IgD-negative memory B cell (primary cell): ENCODE measurements around the gene C3orf22. TPM values are rescaled to one million over a fixed set of nuclear protein-coding genes. Genes with fewer than 3 reads are reported as not detected.
A peak's percentile ranks its signal among the peaks of the same experiment; 100 is the strongest.

ENCODE experiments used
- H3K27ac Mint-ChIP-seq, 3 donors: one replicate each; pipeline ENCODE4 v1.8.0; 2020 to 2022; ENCODE audit warnings: mild to moderate bottlenecking in 3 of 3, mixed read lengths in 3 of 3, moderate library complexity in 1 of 3
- H3K27me3 Mint-ChIP-seq: one replicate; pipeline ENCODE4 v1.8.0; 2021; ENCODE audit warnings: mixed read lengths
- H3K36me3 Mint-ChIP-seq: one replicate; pipeline ENCODE4 v1.8.0; 2020; ENCODE audit warnings: mild to moderate bottlenecking, mixed read lengths
- H3K4me1 Mint-ChIP-seq, 3 donors: one replicate each; pipeline ENCODE4 v1.8.0; 2020 to 2022; ENCODE audit warnings: mixed read lengths in 3 of 3, mild to moderate bottlenecking in 1 of 3
- H3K4me3 Mint-ChIP-seq, 4 donors: one replicate each; pipeline ENCODE4 v1.8.0; 2020 to 2022; ENCODE audit warnings: mild to moderate bottlenecking in 4 of 4, mixed read lengths in 4 of 4, moderate library complexity in 3 of 4
- H3K9me3 Mint-ChIP-seq, 3 donors: one replicate each; pipeline ENCODE4 v1.8.0; 2020 to 2021; ENCODE audit warnings: mixed read lengths in 3 of 3, mild to moderate bottlenecking in 1 of 3
- polyA plus RNA-seq: library from polyadenylated mRNA; unstranded; fragments of 300-500 nt; fragmentation: Illumina TruSeq; gene quantifications from one replicate; pipeline ENCODE4 v1.2.3, GENCODE V29; 2021

The C3orf22 gene
- polyA plus RNA-seq, 1 donor from 2014 or later: not detected

DNA sequence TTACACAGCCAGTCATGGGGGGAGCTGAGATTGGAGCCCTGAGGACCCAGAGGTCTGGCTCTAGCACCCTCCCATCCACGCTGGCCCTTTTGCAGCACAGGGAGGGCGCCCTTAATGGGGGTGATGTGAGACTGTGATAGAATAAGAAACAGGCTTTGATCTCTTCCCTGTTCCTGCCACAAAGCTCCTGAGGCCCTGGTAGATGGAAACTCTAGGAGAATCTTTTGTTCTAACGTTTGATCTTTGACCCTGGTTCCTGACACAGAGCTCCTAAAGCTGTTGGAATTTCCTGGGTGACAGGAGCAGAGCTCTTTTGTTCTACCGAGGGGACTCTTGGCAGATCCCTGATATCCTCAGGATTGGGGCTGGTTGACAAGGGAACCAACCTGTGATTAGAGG lies 40.0 kb downstream of the C3orf22 start:
- no peak overlapping the region for H3K4me3 Mint-ChIP-seq
- H3K4me1 Mint-ChIP-seq: no peaks in the 10 kb centered on the region
- no peak overlapping the region for H3K27ac Mint-ChIP-seq
- no peaks in the 10 kb centered on the region for H3K9me3 Mint-ChIP-seq
- peaks cover 6% of the 10 kb centered on the region for H3K27me3 Mint-ChIP-seq
- no peaks in the 10 kb centered on the region for H3K36me3 Mint-ChIP-seq

DNA sequence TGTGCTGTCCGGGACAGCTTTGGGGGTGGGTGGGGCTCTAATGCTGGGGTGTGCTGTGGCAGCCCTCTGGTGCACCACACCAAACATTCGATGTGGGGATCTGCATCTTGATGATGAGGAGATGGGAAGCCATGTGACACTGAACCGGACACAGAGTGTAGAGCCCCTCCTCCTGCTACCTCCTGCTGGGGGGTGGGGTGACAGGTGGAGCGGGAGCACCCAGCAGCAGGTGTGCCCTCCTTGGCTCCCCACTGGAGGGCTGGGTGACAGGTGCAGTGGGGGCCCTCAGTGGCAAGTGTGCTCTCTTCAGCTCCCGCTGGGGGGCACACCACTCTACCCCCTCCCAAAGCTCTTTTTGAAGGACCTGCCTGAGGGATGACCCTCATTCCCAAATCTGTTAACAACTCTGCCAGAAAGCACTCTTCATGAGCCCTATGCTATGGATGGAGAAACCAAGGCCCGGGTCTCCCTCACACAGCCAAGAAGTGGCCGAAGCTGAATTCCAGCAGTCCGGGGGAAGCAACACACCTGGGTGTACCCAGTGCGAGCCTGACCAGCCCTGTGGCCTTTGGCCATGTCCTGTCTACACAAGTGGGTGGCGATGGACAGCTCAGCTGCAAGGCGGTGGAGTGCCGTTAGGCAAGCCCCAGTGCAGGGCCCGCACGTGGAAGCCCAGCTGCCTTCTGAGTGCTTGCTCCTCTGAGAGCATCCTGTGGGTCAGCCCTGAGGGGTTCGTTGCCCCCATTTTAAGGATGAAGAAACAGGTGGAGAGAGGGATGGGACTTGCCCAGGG lies 40.5 kb downstream of the C3orf22 start:
- H3K36me3 Mint-ChIP-seq: no peaks in the 10 kb centered on the region
- peaks cover 3% of the 10 kb centered on the region for H3K27me3 Mint-ChIP-seq
- no peaks in the 10 kb centered on the region for H3K9me3 Mint-ChIP-seq
- H3K27ac Mint-ChIP-seq: no peak overlapping the region
- H3K4me3 Mint-ChIP-seq: no peak overlapping the region
- H3K4me1 Mint-ChIP-seq: no peaks in the 10 kb centered on the region

DNA sequence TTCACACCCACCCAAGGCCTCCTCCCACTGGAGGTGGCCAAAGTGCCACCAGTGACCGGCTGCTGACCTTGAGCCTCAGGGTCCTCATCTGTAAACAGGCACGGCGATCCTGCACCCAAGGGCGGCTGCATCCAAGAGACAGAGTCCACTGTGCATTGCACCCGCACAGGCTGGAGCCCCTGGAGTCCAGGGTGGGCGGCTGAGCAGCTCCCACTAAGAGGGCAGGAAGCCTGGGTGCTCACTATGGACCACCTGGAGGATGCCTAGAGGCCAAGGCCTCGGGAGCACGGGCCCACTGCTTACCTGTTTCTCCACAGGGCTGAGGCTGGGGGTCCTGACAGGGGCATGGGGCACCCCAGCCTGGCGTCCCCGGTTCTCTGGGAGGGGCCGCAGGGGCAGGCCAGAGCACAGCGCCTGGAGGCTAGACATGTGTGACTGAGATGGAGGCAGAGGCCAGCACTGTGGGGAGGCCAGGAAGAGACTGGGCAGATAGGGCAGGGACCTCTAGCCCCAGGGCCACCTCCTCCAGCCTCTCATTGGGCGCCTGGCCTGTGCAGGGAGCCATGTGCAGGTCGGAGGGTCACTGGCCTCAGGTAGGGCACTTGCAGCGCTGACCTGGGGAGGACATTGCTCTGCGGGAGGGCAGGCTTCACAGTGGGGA lies 41.3 kb downstream of the C3orf22 start, which contains the start of gene UROC1:
Gene UROC1 (minus strand): TSS at position 483 of the 661 bp plus-strand sequence. CDS start 54 bp downstream, at position 429.
- Mint-ChIP-seq H3K27me3 (peaks cover 2% of the 10 kb centered on the region), H3K4me1 (no peaks in the 10 kb centered on the region), H3K27ac (no peak within 1 kb of the TSS), H3K36me3 (no peaks in the 10 kb centered on the region), H3K9me3 (no peaks in the 10 kb centered on the region), H3K4me3 (no peak within 1 kb of the TSS)

DNA sequence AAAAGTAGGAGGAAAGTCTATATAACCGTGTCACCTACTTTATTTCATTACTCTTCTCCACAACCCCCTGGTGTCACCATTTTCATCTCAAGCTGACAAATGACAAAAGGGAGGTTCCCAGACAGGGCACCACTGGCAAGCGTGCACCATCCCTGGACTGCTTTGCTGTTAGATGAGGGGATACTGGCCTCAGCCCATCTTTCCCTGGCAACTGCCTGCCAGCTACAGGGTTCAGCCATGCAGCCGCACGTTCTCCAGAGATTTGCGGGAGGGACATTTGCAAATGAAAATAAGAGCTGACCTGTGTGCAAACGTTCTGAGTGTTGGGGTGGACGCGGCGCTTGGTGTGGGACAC lies 41.8 kb downstream of the C3orf22 start:
- Mint-ChIP-seq H3K4me1 (no peaks in the 10 kb centered on the region), H3K36me3 (no peaks in the 10 kb centered on the region), H3K27ac (no peak overlapping the region), H3K9me3 (no peaks in the 10 kb centered on the region), H3K27me3 (peaks cover under 1% of the 10 kb centered on the region), H3K4me3 (no peak overlapping the region)

DNA sequence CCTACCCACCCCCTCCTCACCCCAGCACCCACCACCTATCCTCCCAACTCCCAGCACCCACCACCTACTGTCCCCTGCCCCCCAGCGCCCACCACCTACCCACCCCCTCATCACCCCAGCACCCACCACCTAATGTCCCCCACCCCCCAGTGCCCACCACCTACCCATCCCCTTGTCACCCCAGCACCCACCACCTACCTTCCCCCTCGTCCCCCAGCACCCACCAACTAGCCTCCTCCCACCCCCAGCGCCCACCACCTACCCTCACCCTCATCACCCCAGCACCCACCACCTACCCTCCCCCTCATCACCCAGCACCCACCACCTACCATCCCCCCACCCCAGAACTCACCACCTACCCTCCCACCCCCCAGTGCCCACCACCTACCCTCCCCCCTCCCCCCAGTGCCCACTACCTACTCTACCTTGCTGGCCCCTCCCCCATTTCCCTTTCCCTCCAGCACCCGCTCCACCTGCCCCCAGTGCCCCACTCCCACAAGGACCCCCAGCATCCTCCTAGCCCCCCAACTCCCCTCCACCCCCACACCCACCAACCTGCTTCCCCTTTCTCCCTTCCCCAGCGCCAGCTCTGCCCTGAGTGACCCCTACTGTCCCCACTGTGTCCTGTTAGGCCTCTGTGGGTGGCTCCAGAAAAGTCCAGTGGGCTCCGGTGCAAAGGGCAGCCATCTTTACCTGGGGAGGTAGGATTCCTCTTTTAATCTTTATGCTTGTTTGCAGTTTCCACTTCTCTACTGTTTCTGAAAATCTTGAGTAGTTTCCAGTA lies 42.4 kb downstream of the C3orf22 start:
- Mint-ChIP-seq H3K27ac (no peak overlapping the region), H3K9me3 (no peaks in the 10 kb centered on the region), H3K27me3 (no peaks in the 10 kb centered on the region), H3K36me3 (no peaks in the 10 kb centered on the region), H3K4me3 (no peak overlapping the region), H3K4me1 (no peaks in the 10 kb centered on the region)

DNA sequence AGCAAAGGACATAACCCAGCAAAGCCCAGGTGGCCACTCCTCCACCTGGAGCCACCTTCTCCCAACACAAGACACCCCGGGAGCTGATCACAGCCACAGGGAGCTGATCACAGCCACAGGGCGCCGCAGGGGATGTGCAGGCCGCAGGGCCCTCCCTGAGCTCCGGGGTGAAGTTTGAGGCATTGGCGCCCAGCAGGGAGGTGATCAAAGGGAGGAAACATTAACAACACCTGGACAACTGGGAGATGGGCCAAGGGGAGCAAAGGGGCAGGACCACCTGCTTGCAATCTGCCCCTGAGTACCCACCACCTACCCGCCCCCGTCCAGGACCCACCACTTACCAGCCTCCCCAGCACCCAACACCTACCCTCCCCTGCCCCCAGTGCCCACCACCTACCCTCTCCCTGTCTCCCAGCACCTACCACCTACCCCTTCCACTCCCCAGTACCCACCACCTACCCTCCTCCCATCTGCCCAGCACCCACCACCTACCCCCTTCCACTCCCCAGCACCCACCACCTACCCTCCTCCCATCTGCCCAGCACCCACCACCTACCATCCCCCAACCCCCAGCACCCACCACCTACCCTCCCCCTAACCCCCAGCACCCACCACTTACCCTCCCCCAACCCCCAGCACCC lies 43.5 kb downstream of the C3orf22 start:
- Mint-ChIP-seq H3K4me3 (no peak overlapping the region), H3K27me3 (no peaks in the 10 kb centered on the region), H3K36me3 (no peaks in the 10 kb centered on the region), H3K27ac (no peak overlapping the region), H3K4me1 (no peaks in the 10 kb centered on the region), H3K9me3 (no peaks in the 10 kb centered on the region)

DNA sequence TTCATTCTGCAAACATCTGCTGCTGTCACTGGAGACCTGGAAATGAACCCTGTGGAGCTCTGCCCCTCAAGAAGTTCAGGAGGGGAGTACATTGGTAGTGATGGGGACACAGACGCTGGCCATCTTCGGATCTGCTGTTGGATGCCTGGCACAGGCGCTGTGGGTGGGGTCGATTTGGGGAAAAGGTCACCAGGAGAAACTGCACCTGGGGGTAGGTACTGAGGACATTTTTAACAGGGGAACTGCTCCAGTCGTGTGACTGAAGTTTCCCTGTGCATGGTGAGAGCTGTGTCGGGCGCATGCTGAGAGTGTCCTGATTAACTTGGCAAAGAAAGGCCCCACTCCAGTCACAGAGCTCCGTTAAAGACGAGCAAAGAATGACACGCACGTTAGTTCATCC lies 44.6 kb downstream of the C3orf22 start:
- Mint-ChIP-seq H3K9me3 (no peaks in the 10 kb centered on the region), H3K27me3 (no peaks in the 10 kb centered on the region), H3K4me1 (no peaks in the 10 kb centered on the region), H3K36me3 (no peaks in the 10 kb centered on the region), H3K4me3 (no peak overlapping the region), H3K27ac (no peak overlapping the region)

DNA sequence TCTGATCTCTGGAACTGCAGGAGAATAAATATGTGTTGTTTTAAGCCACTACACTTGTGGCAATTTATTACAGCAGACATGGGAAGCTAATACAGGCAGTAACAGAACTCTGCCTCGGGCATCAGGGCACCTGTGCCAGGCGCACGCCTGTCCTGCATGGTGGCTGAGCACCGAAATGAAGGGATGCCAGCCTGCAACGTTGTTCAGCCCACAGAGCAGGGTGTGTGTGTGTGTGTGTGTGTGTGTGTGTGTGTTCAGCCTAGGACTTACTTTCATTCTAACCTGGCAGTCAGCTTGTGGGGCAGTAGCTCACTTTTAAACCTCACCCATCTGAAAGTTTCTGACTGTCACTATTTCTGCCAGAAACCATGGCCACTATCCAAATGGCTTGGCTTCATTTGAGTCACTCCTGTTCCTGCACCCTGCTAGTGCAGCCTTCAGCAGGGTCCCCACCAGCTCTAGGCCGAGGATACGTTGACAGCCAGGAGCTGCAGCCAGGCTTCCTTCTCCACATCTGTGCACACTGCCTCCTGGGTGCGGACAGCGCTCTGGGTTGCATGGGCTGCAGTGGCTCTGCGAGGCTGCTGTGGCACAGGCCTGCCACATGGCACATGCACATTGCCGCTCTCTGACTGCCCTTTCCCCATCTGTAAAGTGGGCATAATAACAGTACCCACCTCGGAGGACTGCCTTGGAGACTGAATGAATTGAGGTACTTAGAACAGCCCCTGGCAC lies 45.6 kb downstream of the C3orf22 start:
- Mint-ChIP-seq H3K4me3 (no peak overlapping the region), H3K27ac (no peak overlapping the region), H3K9me3 (no peaks in the 10 kb centered on the region), H3K4me1 (no peaks in the 10 kb centered on the region), H3K36me3 (no peaks in the 10 kb centered on the region), H3K27me3 (no peaks in the 10 kb centered on the region)

DNA sequence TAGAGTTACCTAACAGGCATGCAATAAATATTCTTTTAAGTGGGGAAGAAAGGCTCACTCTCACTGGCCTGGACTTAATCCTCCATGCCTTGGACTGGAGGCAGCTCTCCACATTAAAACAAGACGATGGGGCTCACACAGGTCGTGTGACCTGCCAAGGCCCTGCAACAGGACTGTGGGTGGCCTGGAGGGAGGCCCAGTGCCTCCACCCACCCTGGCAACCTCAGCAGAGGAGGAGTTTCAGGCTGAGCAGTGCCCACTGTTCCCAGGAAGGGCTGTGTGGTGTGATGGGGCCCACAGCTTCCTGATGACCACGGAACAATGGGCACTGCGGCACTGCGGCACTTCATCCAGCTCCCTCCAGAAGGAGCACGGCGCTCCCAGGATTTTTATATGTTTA lies 46.7 kb downstream of the C3orf22 start:
- no peaks in the 10 kb centered on the region for H3K36me3 Mint-ChIP-seq
- no peak overlapping the region for H3K27ac Mint-ChIP-seq
- H3K4me3 Mint-ChIP-seq: no peak overlapping the region
- H3K27me3 Mint-ChIP-seq: no peaks in the 10 kb centered on the region
- no peaks in the 10 kb centered on the region for H3K9me3 Mint-ChIP-seq
- no peaks in the 10 kb centered on the region for H3K4me1 Mint-ChIP-seq

DNA sequence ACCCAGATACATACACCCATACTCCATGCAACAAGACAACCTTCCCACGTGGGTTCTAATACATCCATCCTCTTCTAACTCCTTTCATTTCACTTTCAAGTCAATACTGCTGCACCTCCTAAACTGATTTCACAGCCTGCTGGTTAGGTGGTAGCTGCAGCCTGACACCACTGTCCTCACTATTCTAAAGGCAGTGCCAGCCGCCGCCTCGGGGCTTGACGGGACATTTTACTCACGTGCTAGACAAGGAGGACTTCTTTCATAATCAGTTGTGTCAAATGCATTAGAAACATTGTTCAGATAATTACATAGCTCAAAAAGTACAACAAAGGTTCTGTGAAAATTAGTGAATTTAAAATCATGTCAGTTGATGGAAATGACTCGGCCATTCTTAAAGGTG lies 47.4 kb downstream of the C3orf22 start:
- Mint-ChIP-seq H3K27ac (no peak overlapping the region), H3K4me1 (no peaks in the 10 kb centered on the region)

DNA sequence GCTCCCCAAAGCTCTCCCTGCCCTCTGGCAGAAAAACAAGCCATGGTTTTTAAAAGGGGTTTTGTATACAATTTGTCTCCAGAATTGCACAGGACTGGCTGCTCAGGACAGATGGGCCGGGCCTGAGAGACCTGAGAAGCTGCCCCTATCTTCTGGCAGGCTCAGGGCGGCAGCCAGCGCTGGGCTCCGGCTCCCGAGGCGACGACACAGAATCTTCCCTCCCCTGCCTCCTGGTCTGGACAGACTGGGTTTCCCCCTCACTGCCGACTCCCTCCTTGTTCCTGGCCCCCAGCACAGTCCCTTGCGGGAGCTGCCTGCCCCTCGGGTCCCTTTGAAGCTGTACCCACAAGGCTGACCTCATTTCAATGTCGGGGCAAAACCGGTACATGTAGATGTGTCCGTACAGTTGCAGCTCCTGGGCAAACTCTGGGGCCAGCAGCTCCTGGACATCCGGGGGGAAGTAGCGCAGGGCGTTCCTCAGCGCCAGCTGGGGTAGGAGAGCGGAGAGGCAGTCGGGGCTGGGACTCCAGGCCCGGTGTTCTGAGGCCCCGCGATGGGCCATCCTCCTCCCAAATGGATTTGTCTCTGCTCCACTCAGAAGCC lies 48.3 kb downstream of the C3orf22 start:
- Mint-ChIP-seq H3K4me3 (no peak overlapping the region), H3K9me3 (no peaks in the 10 kb centered on the region), H3K27ac (no peak overlapping the region), H3K36me3 (no peaks in the 10 kb centered on the region), H3K4me1 (no peaks in the 10 kb centered on the region), H3K27me3 (peaks cover 3% of the 10 kb centered on the region)

More for the DNA sequence above, 47.4 kb downstream of the C3orf22 start:
- Mint-ChIP-seq H3K27me3 (peaks cover under 1% of the 10 kb centered on the region), H3K9me3 (no peaks in the 10 kb centered on the region), H3K4me3 (no peak overlapping the region), H3K36me3 (no peaks in the 10 kb centered on the region)

DNA sequence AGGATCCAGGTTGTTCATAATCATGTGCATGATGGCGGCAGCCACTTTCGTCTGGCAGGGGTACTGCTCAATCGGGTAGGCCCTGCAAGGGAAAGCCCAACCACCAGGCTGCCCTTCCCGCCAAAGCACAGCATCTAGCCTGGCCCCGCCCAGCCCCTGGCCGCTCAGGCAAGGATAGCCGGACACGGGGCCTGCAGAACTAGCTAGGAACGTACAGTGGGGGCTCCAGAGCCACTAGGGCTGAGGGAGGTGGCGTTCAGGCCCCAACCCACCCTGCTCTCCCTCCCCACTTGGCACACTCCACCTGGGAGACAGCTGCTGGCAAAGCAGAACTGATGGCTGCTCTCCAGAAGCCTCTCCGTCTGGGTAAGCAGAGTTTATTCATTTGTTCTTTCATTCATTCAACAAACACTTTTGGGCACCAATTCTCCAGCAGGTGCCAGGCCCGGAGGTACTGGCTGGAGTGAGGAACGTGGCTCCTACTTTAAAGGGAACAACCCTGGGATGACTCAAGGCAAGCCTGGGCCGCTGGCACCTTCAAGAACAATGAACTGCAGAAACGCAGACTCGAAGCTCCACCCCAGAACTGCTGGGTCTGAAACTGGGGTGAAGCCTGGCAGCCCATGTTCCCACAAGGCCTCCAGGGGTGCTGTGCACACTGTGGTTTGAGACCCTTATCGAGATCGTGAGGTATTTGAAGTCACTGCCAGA lies 49.0 kb downstream of the C3orf22 start:
- no peaks in the 10 kb centered on the region for H3K4me1 Mint-ChIP-seq

DNA sequence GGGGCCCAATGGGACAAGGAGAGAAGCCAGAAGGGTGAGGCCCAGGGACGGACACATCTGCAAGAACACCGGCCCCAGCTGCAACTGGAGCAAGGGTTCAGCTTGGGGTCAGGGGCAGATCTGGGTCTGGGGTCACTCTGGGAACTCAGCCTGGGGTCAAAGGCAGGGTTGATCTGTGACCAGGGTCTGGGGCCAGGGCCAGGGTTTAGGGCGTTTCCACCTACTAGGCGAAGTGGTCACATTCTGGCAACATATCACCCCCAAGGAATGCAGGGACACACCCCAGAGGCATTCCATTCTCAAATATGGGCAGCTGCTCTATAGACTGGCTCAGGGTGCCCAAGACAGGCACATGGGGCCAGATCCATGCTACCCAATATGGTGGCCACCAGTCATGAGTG lies 50.2 kb downstream of the C3orf22 start:
- H3K4me1 Mint-ChIP-seq: no peaks in the 10 kb centered on the region
- no peaks in the 10 kb centered on the region for H3K36me3 Mint-ChIP-seq
- no peak overlapping the region for H3K27ac Mint-ChIP-seq

More for the DNA sequence above, 49.0 kb downstream of the C3orf22 start:
- H3K4me3 Mint-ChIP-seq: no peak overlapping the region
- H3K36me3 Mint-ChIP-seq: no peaks in the 10 kb centered on the region
- H3K9me3 Mint-ChIP-seq: no peaks in the 10 kb centered on the region
- H3K27me3 Mint-ChIP-seq: peaks cover 8% of the 10 kb centered on the region
- H3K27ac Mint-ChIP-seq: peak overlapping the region in 1 of 3 donors; percentile 50

DNA sequence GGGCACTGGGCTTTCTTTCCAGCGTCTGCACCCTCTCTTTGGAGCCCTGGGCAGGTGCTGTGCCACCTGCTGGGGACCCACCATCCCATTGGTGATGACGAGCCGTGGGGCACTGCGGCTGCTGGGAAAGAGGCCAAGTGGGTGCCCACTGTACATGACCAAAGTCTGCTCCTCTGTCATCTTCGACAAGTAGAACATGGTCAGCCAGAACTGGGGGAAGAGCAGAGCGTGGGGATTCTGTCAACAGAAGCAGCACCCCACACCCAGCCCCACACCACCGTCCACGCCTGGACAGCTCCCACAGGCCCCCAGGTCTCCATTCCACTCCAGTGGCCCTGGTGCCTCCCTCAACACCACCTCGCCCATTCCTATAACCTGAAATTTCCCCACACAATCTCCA lies 50.8 kb downstream of the C3orf22 start:
- Mint-ChIP-seq H3K27me3 (peaks cover 11% of the 10 kb centered on the region), H3K4me3 (no peak overlapping the region), H3K9me3 (peaks cover 0 to 1% (median 0%) of the 10 kb centered on the region in 3 donors), H3K36me3 (no peaks in the 10 kb centered on the region), H3K4me1 (no peaks in the 10 kb centered on the region), H3K27ac (no peak overlapping the region)

More for the DNA sequence above, 50.2 kb downstream of the C3orf22 start:
- peaks cover 0 to 1% (median 0%) of the 10 kb centered on the region in 3 donors for H3K9me3 Mint-ChIP-seq
- peaks cover 11% of the 10 kb centered on the region for H3K27me3 Mint-ChIP-seq
- H3K4me3 Mint-ChIP-seq: no peak overlapping the region
